Esophagus (tissue), 2 donors: Measurements from ENCODE around the gene LAD1. TPM values are rescaled to one million over a fixed set of nuclear protein-coding genes. Genes with fewer than 3 reads are reported as not detected.

Source experiments
- H3K27ac ChIP-seq, 2 donors: one replicate each; pipeline ENCODE4 v1.5.1; 2013; ENCODE audit warnings: low read depth in 2 of 2, mild to moderate bottlenecking in 2 of 2, inconsistent platforms in 1 of 2, low read length in 1 of 2, moderate library complexity in 1 of 2
- H3K27me3 ChIP-seq, 2 donors: one replicate each; pipeline ENCODE4 v1.6.1; 2013; ENCODE audit warnings: low read length in 2 of 2, control low read depth in 1 of 2, mild to moderate bottlenecking in 1 of 2; ENCODE audit not compliant: insufficient read depth in 2 of 2, control insufficient read depth in 1 of 2
- H3K36me3 ChIP-seq, 2 donors: one replicate each; pipeline ENCODE4 v1.6.1; 2013; ENCODE audit warnings: low read length in 1 of 2; ENCODE audit not compliant: control insufficient read depth in 2 of 2, insufficient read depth in 2 of 2
- H3K4me1 ChIP-seq, 2 donors: one replicate each; pipeline ENCODE4 v1.6.1; 2013; ENCODE audit warnings: low read length in 1 of 2; ENCODE audit not compliant: control insufficient read depth in 2 of 2, insufficient read depth in 2 of 2
- H3K4me3 ChIP-seq, 2 donors: one replicate each; pipeline ENCODE4 v1.5.1; 2013; ENCODE audit warnings: low read length in 2 of 2, mild to moderate bottlenecking in 2 of 2, low read depth in 1 of 2, moderate library complexity in 1 of 2
- H3K9me3 ChIP-seq, 2 donors: one replicate each; pipeline ENCODE4 v1.6.1; 2013; ENCODE audit warnings: mild to moderate bottlenecking in 2 of 2, low read depth in 1 of 2, low read length in 1 of 2, moderate library complexity in 1 of 2; ENCODE audit not compliant: control insufficient read depth in 2 of 2, insufficient read depth in 1 of 2
- WGBS, 2 donors: extraction: QIAGEN DNeasy Blood & Tissue Kit; methylation state at CpG; one replicate each; pipeline ENCODE4 v1.1.7; 2013; 5-methylcytosine and 5-hydroxymethylcytosine counted together
- polyA plus RNA-seq, 2 donors: library from polyadenylated mRNA; stranded (reverse); fragments of 200-250 nt; gene quantifications; one replicate each; pipeline ENCODE4 v1.2.3, GENCODE V29; 2013
- donor health status: healthy with polysubstance abuse.
- donor health status: Bipolar disorder and iron deficiency.

The LAD1 gene
- polyA plus RNA-seq, 2 donors: 275 to 286 TPM

GRCh38 chr1:201406831-201407406 lies 7.8 kb upstream of the LAD1 start:
- Histone ChIP-seq H3K27me3 (no peaks in the 10 kb centered on the region), H3K9me3 (no peaks in the 10 kb centered on the region), H3K4me1 (peaks cover 0 to 16% of the 10 kb centered on the region in 2 donors), H3K4me3 (no peak overlapping the region), H3K36me3 (no peaks in the 10 kb centered on the region), H3K27ac (peak overlapping the region; percentile 91 to 99)
- WGBS, 2 donors: 46 to 58% methylated on average over 8 of the region's 8 CpGs

GRCh38 chr1:201405484-201405831 lies 6.3 kb upstream of the LAD1 start:
- Histone ChIP-seq H3K27ac (no peak overlapping the region), H3K4me1 (peaks cover 0 to 16% of the 10 kb centered on the region in 2 donors)
- WGBS, 2 donors: 58 to 69% methylated on average over 10 of the region's 10 CpGs

GRCh38 chr1:201404722-201405483 lies 5.8 kb upstream of the LAD1 start:
- peaks cover 0 to 21% of the 10 kb centered on the region in 2 donors for H3K4me1 ChIP-seq
- no peak overlapping the region for H3K4me3 ChIP-seq
- no peaks in the 10 kb centered on the region for H3K27me3 ChIP-seq
- no peaks in the 10 kb centered on the region for H3K36me3 ChIP-seq
- 68 to 76% methylated on average over 11 of the region's 11 CpGs for WGBS, 2 donors
- H3K9me3 ChIP-seq: no peaks in the 10 kb centered on the region
- peak overlapping the region in 1 of 2 donors; percentile 38 for H3K27ac ChIP-seq

More at GRCh38 chr1:201405484-201405831, 6.3 kb upstream of the LAD1 start:
- Histone ChIP-seq H3K27me3 (no peaks in the 10 kb centered on the region), H3K4me3 (no peak overlapping the region), H3K36me3 (no peaks in the 10 kb centered on the region), H3K9me3 (no peaks in the 10 kb centered on the region)

- Histone ChIP-seq H3K4me1 (peaks cover 0 to 21% of the 10 kb centered on the region in 2 donors), H3K4me3 (no peak overlapping the region)
- WGBS, 2 donors: 60 to 62% methylated on average over 7 of the region's 7 CpGs
These were observed 4.9 kb upstream of the LAD1 start for GRCh38 chr1:201404055-201404454.

GRCh38 chr1:201403359-201403758 lies 4.2 kb upstream of the LAD1 start:
- no peaks in the 10 kb centered on the region for H3K9me3 ChIP-seq
- H3K36me3 ChIP-seq: no peaks in the 10 kb centered on the region
- 67 to 71% methylated on average over 1 of the region's 1 CpG for WGBS, 2 donors
- no peaks in the 10 kb centered on the region for H3K27me3 ChIP-seq
- peaks cover 0 to 21% of the 10 kb centered on the region in 2 donors for H3K4me1 ChIP-seq
- H3K4me3 ChIP-seq: no peak overlapping the region
- H3K27ac ChIP-seq: no peak overlapping the region

More at GRCh38 chr1:201404055-201404454, 4.9 kb upstream of the LAD1 start:
- H3K27me3 ChIP-seq: no peaks in the 10 kb centered on the region
- H3K27ac ChIP-seq: peak overlapping the region in 1 of 2 donors; percentile 33
- no peaks in the 10 kb centered on the region for H3K9me3 ChIP-seq
- no peaks in the 10 kb centered on the region for H3K36me3 ChIP-seq

- H3K36me3 ChIP-seq: no peaks in the 10 kb centered on the region
- no peaks in the 10 kb centered on the region for H3K27me3 ChIP-seq
- no peak overlapping the region for H3K4me3 ChIP-seq
- WGBS, 2 donors: 49 to 75% methylated on average over 2 of the region's 2 CpGs
- no peaks in the 10 kb centered on the region for H3K9me3 ChIP-seq
- H3K27ac ChIP-seq: no peak overlapping the region
- H3K4me1 ChIP-seq: peaks cover 0 to 17% of the 10 kb centered on the region in 2 donors
These were observed 2.6 kb upstream of the LAD1 start for GRCh38 chr1:201401700-201402099.

GRCh38 chr1:201400852-201401230 lies 1.7 kb upstream of the LAD1 start:
- 78 to 82% methylated on average over 2 of the region's 2 CpGs for WGBS, 2 donors
- Histone ChIP-seq H3K27ac (peak overlapping the region; percentile 14 to 96), H3K27me3 (no peaks in the 10 kb centered on the region), H3K4me3 (no peak overlapping the region), H3K4me1 (peaks cover 0 to 20% of the 10 kb centered on the region in 2 donors), H3K36me3 (no peaks in the 10 kb centered on the region), H3K9me3 (no peaks in the 10 kb centered on the region)

GRCh38 chr1:201400212-201400851 lies 1.2 kb upstream of the LAD1 start:
- WGBS, 2 donors: 57 to 68% methylated on average over 11 of the region's 11 CpGs
- Histone ChIP-seq H3K27ac (peak overlapping the region; percentile 87 to 96), H3K27me3 (no peaks in the 10 kb centered on the region), H3K4me3 (peak overlapping the region; percentile 75), H3K4me1 (peaks cover 0 to 20% of the 10 kb centered on the region in 2 donors), H3K36me3 (no peaks in the 10 kb centered on the region), H3K9me3 (no peaks in the 10 kb centered on the region)

- Histone ChIP-seq H3K27ac (peak overlapping the region; percentile 87 to 96), H3K27me3 (no peaks in the 10 kb centered on the region), H3K36me3 (no peaks in the 10 kb centered on the region), H3K4me3 (peak overlapping the region; percentile 75), H3K4me1 (peaks cover 0 to 24% of the 10 kb centered on the region in 2 donors), H3K9me3 (no peaks in the 10 kb centered on the region)
- 7 to 8% methylated on average over 62 of the region's 62 CpGs for WGBS, 2 donors
These were observed 415 bp upstream of the LAD1 start for GRCh38 chr1:201399352-201400126.
